GM21515 (cell line): Measurements from ENCODE around the gene MARCO.
"Not testable (repeated sequence)": the region's sequence is repeated elsewhere in the genome, so short reads cannot be mapped to it uniquely, and the experiment has no call there.

Experiments
- ATAC-seq: cut with Tn5 transposase; IDR thresholded peaks from one replicate; pipeline ENCODE4 v1.9.1; 2021; ENCODE audit not compliant: unreplicated experiment

MARCO gene

DNA sequence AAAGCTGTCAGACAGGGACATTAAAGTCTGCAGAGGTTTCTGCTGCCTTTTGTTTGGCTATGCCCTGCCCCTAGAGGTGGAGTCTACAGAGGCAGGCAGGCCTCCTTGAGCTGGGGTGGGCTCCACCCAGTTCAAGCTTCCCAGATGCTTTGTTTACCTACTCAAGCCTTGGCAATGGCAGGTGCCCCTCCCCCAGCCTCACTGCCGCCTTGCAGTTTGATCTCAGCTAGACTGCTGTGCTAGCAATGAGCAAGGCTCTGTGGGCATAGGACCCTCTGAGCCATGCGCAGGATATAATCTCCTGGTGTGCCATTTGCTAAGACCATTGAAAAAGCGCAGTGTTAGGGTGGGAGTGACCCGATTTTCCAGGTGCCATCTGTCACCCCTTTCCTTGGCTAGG is 61.9 kb downstream of the MARCO start:
- not testable (repeated sequence) for ATAC-seq

- ATAC-seq: no peak
Measured at GRCh38 chr2:119004602-119005001, 62.6 kb downstream of the MARCO start.

GRCh38 chr2:119005051-119005450 is 63.1 kb downstream of the MARCO start:
- ATAC-seq: no peak

DNA sequence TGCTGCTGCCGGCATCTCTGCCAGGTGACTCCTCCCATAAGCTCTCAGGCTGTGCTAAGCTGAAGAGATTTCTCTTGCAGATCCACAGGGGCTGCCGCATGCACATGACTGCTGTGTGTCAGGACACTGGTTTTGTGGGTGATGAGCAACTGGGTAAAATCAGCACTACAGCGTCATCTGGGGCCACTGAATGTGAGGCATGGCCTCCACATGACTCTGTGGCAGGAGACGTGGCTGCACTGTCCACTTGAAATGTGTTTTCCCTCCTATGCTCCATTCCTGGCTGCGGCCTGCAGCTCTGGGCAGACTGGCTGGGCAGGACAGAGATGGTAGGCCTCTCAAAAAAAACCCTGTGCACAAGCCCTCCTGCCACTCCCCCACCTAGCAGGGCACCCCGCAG is 63.6 kb downstream of the MARCO start:
- no peak for ATAC-seq

GRCh38 chr2:119006441-119006840 is 64.4 kb downstream of the MARCO start:
- ATAC-seq: no peak

DNA sequence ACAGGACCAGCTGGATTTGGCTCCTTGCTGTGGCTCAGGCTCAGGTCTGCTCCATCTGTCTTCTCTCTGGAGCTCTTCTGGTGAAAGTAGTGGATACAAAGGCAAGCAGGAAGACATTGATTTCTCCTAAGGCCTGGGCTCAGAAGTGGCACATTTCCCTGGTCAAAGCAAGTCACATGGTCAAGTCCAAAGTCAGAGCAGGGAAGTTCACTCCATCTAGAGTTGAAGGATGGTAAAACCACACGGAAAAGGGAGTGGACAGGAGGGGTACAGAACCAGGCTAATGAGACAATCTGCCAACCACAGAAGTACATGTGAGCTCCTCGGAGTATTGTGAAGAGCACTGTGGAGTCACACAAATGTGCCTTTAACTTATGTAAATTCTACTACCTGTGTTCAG is 66.1 kb downstream of the MARCO start:
- ATAC-seq: no peak

GRCh38 chr2:119009110-119009509 is 67.1 kb downstream of the MARCO start:
- ATAC-seq: no peak

- no peak for ATAC-seq
Measured at GRCh38 chr2:119010336-119010735, 68.3 kb downstream of the MARCO start.

DNA sequence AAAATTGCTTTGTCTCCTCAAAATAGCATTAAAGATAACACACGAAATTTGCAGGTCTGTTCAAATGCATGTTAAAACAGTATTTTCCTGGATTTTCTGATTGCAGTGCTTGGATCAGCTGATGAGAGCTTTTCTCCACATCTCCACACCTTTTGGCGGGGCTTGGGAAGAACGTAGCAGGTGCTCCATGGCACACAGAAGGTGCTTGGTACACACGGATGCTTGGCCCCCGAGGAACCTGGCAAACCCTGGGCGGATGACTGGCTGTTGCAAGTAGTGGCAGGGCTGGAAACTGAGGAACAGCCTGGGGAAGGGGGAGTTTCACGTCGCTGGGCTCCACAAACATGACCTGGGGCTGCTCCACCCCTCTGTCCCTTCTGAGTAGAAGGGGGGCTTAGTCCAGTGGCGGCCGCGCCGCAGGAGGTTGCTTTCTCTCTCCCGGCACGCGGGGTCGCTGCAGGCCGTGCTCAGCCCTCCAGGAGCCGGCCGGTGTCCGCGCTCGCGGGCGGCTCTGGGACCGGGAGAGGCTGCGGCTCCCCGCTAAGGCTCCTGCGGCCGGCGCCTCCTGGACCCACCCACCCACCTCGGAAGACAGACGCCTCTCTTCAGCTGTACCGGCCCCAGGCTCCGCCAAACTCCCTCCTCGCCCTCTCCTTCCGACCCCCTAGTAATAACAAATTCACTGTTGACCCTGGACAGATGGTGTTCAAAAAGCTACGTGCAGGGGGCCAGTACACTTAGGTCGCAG is 69.3 kb downstream of the MARCO start:
- ATAC-seq: no peak

- no peak for ATAC-seq
Measured at GRCh38 chr2:119011910-119012209, 69.9 kb downstream of the MARCO start.

- no peak for ATAC-seq
Measured at GRCh38 chr2:119012345-119013301, 70.6 kb downstream of the MARCO start.

GRCh38 chr2:119013671-119014070 is 71.7 kb downstream of the MARCO start:
- no peak for ATAC-seq

DNA sequence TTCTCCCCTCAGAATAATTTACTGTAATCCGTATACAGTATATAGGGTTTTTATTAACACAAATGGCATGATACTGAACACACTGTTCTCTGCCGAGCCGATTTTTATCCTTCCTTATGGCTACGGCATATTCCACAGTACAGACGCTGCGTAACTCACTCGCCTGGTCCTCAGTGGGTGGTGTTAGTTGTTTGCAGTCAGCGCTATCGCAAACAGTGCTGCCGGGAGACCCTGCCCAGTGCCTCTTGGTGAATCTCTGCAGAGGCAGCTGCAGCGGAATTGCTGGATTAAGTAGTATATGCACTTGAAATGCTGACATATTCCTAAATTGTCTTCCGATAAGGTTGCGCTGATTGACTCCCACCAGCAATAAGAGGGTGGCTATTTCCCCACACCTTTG is 73.9 kb downstream of the MARCO start:
- no peak for ATAC-seq

DNA sequence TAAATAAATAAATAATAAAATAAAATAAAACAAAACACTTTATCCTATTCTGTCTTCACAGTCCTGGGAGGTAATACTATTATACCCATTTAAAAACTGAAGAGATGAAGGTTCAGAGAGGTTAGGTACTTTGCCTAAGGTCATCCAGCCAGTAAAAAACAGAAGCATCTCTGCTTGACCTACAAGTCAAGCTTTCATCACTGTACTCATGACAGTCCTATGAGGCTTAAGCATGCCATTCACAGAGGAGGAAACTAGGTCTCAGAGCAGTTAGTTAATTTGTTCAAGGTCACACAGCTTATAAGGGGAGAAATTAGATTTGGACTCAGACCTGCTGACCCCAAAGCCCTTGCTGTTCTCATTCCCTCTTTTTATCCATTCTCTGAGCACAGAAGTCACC is 77.5 kb downstream of the MARCO start:
- no peak for ATAC-seq

GRCh38 chr2:119022678-119023077 is 80.7 kb downstream of the MARCO start:
- ATAC-seq: no peak

DNA sequence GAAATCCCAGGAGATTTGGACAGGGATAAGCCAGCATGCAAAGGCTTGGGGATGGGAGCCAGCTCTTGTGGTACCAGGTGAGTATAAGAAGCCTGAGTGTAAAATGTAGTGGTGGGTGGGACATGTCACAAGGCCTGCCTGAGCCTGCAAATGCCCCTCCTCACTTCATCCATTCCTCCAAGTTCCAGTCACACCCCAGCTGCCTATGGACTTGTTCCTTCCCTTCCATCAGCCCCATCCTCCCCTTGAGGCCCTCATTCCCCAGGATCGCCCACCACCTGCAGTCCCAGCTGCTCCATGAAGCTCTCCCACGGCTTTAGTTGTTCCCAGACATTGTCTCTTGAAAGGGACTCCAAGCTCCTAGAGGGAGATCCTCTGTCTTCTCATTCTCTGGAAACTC is 81.5 kb downstream of the MARCO start:
- no peak for ATAC-seq

- ATAC-seq: no peak
Measured at GRCh38 chr2:119024152-119024551, 82.2 kb downstream of the MARCO start.

DNA sequence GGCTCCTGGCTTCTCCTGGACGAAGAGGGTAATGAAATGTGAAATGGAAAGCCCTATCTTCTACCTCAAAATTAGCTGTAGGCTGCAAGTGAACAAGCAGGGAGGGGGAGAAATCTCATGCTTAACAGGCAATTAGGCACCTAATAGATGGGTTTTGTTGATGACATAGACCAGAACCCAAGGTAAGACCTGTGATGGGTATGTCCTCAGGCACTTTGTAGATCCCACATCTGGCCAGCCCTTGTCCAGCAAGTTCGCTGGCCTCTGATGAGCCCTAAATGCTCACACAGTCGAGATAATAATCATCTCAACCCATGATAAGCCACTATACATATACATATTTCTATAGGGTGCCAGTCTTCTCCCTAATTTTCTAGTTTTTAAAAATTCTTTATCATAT is 82.6 kb downstream of the MARCO start:
- no peak for ATAC-seq

DNA sequence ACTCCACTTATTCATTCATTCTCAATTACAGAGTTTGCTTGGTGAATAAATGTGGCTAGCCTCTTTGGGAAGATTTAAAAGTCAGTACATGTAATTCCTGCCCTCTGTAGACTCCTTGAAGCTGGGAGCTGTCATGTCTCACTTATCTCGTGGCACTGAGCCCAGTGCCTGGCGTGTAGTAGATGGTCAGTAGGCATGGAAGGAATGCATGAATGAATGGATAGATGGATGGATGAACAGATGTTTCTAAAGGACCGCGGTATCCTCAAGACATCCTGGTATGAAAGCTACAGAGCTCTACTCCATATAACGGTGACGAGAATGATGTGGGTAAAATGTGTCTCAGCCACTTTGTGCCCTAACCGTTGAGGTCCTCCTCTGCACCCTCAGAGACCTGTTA is 83.0 kb downstream of the MARCO start:
- no peak for ATAC-seq

GRCh38 chr2:119025762-119026351 is 83.9 kb downstream of the MARCO start:
- no peak for ATAC-seq

DNA sequence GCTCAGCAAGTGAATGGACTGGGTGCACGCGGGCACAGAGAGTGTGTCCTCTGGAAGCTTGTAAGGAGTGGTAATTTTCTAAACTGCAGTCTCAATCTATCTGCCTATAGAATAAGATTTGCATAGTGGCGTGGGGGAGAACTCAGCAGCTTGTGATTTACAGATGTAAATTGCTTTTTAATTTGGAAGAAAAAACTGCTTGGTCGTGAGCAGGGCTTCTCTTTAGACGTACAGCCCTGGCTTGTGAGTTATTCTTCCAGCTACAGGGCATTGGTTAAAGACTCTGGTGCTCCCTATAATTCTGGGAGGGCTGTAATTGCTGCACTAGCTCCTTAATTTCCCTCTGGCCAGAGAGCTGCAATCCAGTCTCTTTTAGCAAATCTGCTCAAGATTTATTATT is 84.9 kb downstream of the MARCO start:
- no peak for ATAC-seq
